Vagina (tissue), 2 donors: ENCODE measurements around the gene SPTBN1. TPM values are rescaled to one million over a fixed set of nuclear protein-coding genes. Genes with fewer than 3 reads are reported as not detected.

ENCODE experiments used
- DNase-seq, 2 donors: peaks; one replicate each; pipeline ENCODE4 v3.0.0-alpha.2; 2017; ENCODE audit errors: extremely low spot score in 2 of 2
- H3K27ac ChIP-seq: fragments of 200-600 bp; sonication (generic); one replicate; pipeline ENCODE4 v1.5.1; 2019
- H3K27me3 ChIP-seq: fragments of 200-600 bp; sonication (generic); one replicate; pipeline ENCODE4 v1.5.1; 2019
- H3K36me3 ChIP-seq, 2 donors: fragments of 200-600 bp; sonication (generic); one replicate each; pipeline ENCODE4 v1.5.1; 2017 to 2019
- H3K4me1 ChIP-seq: fragments of 200-600 bp; sonication (generic); one replicate; pipeline ENCODE4 v1.5.1; 2019
- H3K4me3 ChIP-seq, 2 donors: fragments of 200-600 bp; sonication (generic); 1 replicate in 1 of 2; 2 replicates in 1 of 2; pipeline ENCODE4 v1.5.1; 2016 to 2019
- H3K9me3 ChIP-seq: fragments of 200-600 bp; sonication (generic); one replicate; pipeline ENCODE4 v1.5.1; 2019
- CTCF ChIP-seq, 3 experiments: fragments of 450-650 bp in 2 of 3; fragments of 200-600 bp in 1 of 3; sonication (generic) in 1 of 3; IDR thresholded peaks; one replicate each; pipeline ENCODE4 v1.5.1; 2017 to 2019; ENCODE audit warnings: antibody characterized with exemption in 3 of 3, mild to moderate bottlenecking in 2 of 3, moderate library complexity in 2 of 3
- POLR2A ChIP-seq, 2 donors: fragments of 450-650 bp; IDR thresholded peaks; one replicate each; pipeline ENCODE4 v1.6.1; 2017; ENCODE audit warnings: antibody characterized with exemption in 2 of 2, mild to moderate bottlenecking in 2 of 2, moderate library complexity in 2 of 2
- POLR2AphosphoS5 ChIP-seq, 2 donors: sonication (generic); formaldehyde crosslinking; IDR thresholded peaks; one replicate each; pipeline ENCODE4 v1.9.0; 2017; ENCODE audit warnings: antibody characterized with exemption in 2 of 2, mild to moderate bottlenecking in 2 of 2, low read depth in 1 of 2; ENCODE audit not compliant: insufficient read depth in 1 of 2
- intact Hi-C: fragments of 100-400 bp; cut with DNase I; formaldehyde crosslinking; loops from one replicate; pipeline ENCODE4 v1.15.1; 2023
- total RNA-seq: library from RNA; depleted of rRNA; stranded (reverse); fragments of >200 nt; gene quantifications from one replicate; pipeline ENCODE4 v1.2.3, GENCODE V29; 2016

Gene SPTBN1
- total RNA-seq, 1 donor from 2014 or later = 278 TPM

DNA sequence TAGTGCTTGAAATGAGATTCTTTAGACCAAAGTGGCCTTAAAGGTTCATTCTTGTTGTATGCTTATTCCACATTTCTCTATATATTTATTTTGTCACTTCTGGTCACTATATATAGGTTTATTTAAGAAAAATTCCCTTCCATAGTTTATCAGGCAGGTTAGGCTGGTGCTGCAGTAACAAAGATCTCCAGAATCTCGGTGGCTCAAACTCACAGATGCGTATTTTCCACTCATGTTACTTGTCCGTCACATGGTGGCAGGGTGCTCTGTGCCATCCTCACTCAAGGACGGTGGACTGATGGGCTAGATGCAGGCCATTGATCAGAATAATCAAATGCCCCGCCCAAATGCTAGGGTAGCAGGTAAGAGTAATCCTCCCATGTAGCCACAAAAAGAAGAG lies 19.8 kb downstream of the SPTBN1 start:
- TF ChIP-seq POLR2A (IDR thresholded peaks at IDR 0.05) = no peak
- TF ChIP-seq POLR2AphosphoS5 (IDR thresholded peaks at IDR 0.05; ENCODE audit: insufficient read depth in 1 of 2, low read depth in 1 of 2) = no peak
- TF ChIP-seq CTCF (IDR thresholded peaks at IDR 0.05) = no peak
- Histone ChIP-seq H3K9me3 (peaks cover 4% of the 10 kb centered on the region), H3K36me3 (no peaks in the 10 kb centered on the region), H3K27me3 (no peaks in the 10 kb centered on the region), H3K27ac (no peak overlapping the region), H3K4me3 (no peak overlapping the region), H3K4me1 (peaks cover 65% of the 10 kb centered on the region)
- no peak for DNase-seq
- intact Hi-C loops = no loop called here

DNA sequence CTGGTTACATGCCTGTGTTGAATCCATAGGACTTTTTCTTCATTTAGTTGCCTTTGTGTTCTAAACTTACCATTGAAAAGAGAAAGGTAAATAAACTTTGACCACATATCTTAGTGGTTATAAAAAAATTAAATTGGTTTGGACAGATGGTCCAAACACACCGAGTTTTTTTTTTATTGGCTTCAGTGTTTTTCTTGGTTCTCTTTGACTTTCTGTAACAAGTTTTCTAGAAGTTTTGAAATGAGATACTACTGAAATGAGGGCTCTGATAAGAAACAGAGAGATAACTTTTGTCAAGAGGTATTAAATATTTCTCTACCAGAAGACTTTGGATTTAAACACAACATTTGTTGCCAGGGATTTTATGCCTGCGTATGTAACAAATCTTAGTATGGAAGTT lies 20.7 kb downstream of the SPTBN1 start:
- Histone ChIP-seq H3K4me1 (peaks cover 56% of the 10 kb centered on the region), H3K36me3 (no peaks in the 10 kb centered on the region), H3K27ac (no peak overlapping the region), H3K4me3 (no peak overlapping the region), H3K27me3 (no peaks in the 10 kb centered on the region), H3K9me3 (peaks cover 4% of the 10 kb centered on the region)
- DNase-seq = no peak
- TF ChIP-seq CTCF (IDR thresholded peaks at IDR 0.05) (no peak), POLR2A (IDR thresholded peaks at IDR 0.05) (no peak), POLR2AphosphoS5 (IDR thresholded peaks at IDR 0.05; ENCODE audit: insufficient read depth in 1 of 2, low read depth in 1 of 2) (no peak)
- intact Hi-C loops = no loop called here

- intact Hi-C loops = no loop called here
- Histone ChIP-seq H3K4me3 (no peak overlapping the region), H3K27ac (no peak overlapping the region), H3K4me1 (peaks cover 62% of the 10 kb centered on the region), H3K27me3 (no peaks in the 10 kb centered on the region), H3K9me3 (peaks cover 4% of the 10 kb centered on the region), H3K36me3 (no peaks in the 10 kb centered on the region)
- TF ChIP-seq CTCF (IDR thresholded peaks at IDR 0.05) (no peak), POLR2AphosphoS5 (IDR thresholded peaks at IDR 0.05; ENCODE audit: insufficient read depth in 1 of 2, low read depth in 1 of 2) (no peak), POLR2A (IDR thresholded peaks at IDR 0.05) (no peak)
- no peak for DNase-seq
These were observed 21.8 kb downstream of the SPTBN1 start for GRCh38 chr2:54477896-54478295.

GRCh38 chr2:54478899-54479298 lies 22.8 kb downstream of the SPTBN1 start:
- TF ChIP-seq POLR2A (IDR thresholded peaks at IDR 0.05) (no peak), POLR2AphosphoS5 (IDR thresholded peaks at IDR 0.05; ENCODE audit: insufficient read depth in 1 of 2, low read depth in 1 of 2) (no peak), CTCF (IDR thresholded peaks at IDR 0.05) (no peak)
- no peaks in the 10 kb centered on the region for H3K36me3 ChIP-seq
- no peak overlapping the region for H3K4me3 ChIP-seq
- intact Hi-C loops = no loop called here
- peaks cover 4% of the 10 kb centered on the region for H3K9me3 ChIP-seq
- no peak overlapping the region for H3K27ac ChIP-seq
- DNase-seq = no peak
- peaks cover 63% of the 10 kb centered on the region for H3K4me1 ChIP-seq
- no peaks in the 10 kb centered on the region for H3K27me3 ChIP-seq

DNA sequence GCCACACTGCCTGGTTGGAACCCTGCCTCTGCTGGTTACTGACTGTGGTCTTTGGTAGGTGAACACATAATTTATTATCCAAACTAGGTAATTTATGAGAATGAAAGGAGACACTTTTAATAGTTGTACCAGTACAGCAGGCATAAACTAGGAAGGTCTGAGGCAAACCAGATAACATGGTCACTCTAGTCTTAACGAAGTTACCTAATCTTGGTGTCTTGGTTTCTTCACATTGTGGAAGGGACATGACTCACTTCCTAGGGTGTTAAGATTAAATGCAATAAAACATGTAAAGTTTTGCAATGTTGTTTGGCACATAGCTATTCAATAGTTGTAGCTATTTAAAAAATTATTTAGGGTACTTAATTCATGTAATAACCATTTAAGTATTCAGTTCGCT lies 23.3 kb downstream of the SPTBN1 start:
- H3K4me1 ChIP-seq = peaks cover 65% of the 10 kb centered on the region
- intact Hi-C loops = no loop called here
- no peak overlapping the region for H3K27ac ChIP-seq
- H3K4me3 ChIP-seq = no peak overlapping the region
- TF ChIP-seq POLR2AphosphoS5 (IDR thresholded peaks at IDR 0.05; ENCODE audit: insufficient read depth in 1 of 2, low read depth in 1 of 2) = no peak
- TF ChIP-seq CTCF (IDR thresholded peaks at IDR 0.05) = no peak
- no peak for TF ChIP-seq POLR2A (IDR thresholded peaks at IDR 0.05)
- H3K9me3 ChIP-seq = peaks cover 4% of the 10 kb centered on the region
- DNase-seq = no peak
- no peaks in the 10 kb centered on the region for H3K36me3 ChIP-seq
- H3K27me3 ChIP-seq = no peaks in the 10 kb centered on the region
